Measurements from ENCODE around the gene COL6A3.
A peak's percentile ranks its signal among the peaks of the same experiment; 100 is the strongest.

The COL6A3 gene

DNA sequence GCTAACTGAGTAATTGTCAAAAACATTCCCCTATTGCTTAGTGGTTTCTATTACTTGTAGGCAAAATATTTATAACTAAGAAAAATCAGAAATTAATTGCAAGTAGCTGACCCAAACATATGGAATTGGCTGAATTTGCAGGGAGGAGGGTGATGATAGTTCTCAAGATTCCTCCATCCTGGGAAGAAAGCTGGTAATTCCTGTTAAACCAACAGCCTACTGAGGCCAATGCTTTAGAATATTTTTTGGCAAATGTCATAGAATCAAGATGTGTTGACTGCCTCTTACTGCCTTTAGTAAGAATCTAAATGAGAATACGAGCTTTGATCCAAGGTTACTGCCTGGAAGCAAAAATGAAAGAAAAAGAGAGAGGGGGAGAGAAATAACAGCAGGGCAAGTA lies 120.0 kb downstream of the COL6A3 start:
- no peak for DNase-seq

DNA sequence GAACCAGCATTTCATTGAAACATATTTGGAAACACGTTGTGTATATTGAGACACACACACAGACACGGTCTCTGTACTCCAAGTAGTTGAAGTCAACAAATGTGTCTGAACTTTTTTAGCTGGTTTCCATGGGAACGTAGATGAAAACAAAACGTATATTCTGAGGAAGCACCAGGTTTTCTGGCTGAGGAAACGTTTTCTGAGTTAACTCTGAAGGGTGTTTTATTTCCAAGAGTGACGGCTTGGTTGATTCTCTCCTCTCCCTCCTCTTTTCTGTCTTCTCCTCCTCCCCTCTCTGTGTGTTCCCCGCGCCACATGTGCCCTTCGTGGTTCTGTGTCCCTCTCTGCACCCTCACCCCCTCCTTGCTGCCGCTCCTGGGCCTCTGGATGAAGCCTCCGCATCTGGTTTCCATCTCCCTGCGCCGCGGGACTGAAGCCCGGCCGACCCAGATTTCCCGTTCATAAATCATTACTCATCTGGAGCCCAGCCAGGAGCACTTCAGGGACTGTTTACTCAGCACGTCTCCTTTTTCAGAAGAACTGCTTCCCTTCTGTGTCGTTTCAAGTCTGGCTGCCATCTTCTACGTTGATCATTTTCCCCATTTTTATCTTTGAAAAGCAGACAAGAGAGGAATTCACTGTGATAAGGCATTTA lies 122.7 kb downstream of the COL6A3 start:
- DNase-seq: peak in 1 of 2 donors; percentile 5

DNA sequence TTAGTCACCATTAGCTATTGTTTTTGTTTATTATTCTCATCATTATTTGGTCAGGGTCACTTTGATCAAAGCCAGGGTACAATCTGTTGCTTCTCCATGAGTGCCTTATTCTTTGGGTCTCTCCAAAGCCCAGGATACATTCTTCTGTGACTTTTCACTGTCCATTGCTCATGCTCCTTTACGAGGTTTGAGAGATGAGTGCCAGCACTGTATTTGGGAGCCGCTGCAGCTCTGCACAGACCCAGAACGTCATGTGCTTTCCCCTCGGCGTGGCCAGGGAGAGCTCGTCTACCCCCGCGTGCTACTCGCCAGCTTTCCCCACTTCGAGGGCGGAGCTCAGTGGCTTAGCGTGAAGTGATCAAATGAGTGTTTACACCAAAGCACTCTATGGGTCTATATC lies 123.7 kb downstream of the COL6A3 start:
- no peak for DNase-seq

- DNase-seq: no peak
Measured at GRCh38 chr2:237289139-237289538, 124.8 kb downstream of the COL6A3 start.

- no peak for DNase-seq
Measured at GRCh38 chr2:237287872-237288271, 126.1 kb downstream of the COL6A3 start.

GRCh38 chr2:237283131-237283928 lies 130.6 kb downstream of the COL6A3 start:
- DNase-seq: no peak

DNA sequence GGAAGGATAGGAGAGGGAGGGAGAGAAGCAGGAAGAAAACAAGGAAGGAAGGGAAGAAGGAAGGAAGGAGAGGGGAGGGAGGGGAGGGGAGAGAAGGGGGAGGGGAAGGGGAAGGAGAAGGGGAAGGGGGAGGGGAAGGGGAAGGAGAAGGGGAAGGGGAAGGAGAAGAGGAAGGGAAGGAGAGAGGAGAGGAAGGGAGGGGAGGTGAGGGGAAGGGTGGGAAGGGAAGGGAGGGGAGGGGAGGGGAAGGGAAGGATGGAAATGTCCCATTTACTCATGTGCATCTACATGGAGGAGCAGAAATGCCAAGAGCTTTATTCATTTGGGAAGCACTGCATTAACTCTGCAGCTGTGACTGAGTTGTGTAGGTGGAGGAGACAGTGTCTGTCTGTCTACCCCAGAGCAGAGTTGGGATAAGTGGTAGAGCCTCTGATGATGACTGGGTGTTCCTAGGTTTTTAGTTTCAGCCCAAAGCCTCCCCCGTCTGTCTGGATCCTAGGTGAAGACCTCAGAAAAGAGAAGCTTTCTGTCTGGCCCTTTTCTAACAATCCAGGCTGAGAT lies 131.3 kb downstream of the COL6A3 start:
- no peak for DNase-seq

- no peak for DNase-seq
Measured at GRCh38 chr2:237281836-237282306, 132.1 kb downstream of the COL6A3 start.

GRCh38 chr2:237280939-237281338 lies 133.0 kb downstream of the COL6A3 start:
- DNase-seq: no peak

- DNase-seq: no peak
Measured at GRCh38 chr2:237280229-237280628, 133.7 kb downstream of the COL6A3 start.

GRCh38 chr2:237279012-237279768 lies 134.8 kb downstream of the COL6A3 start:
- DNase-seq: no peak

DNA sequence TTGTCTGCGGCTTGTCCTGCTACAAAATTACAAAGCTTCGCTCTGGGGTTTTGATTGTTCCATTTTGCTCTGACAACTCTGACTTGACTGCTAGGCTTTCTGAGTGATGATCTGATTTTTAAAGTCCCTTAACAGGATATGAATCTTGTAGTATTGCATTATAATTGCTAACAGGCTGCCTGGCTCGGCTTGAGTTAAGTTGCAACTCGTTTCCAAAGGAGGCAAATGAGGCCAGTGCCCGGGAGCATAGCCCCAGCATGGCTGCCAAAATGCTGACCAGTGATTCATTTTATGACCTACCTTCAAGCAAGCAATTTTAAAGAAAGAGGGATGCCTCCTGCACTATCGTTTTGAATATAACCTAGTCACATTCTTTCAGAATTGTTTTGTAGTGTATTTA lies 135.4 kb downstream of the COL6A3 start:
- DNase-seq: no peak

GRCh38 chr2:237276716-237277490 lies 137.1 kb downstream of the COL6A3 start:
- DNase-seq: no peak
